CD14-positive monocyte (primary cell): ENCODE data around the gene RAD54L. TPM values are rescaled to one million over a fixed set of nuclear protein-coding genes. Genes with fewer than 3 reads are reported as not detected.

ENCODE experiments used
- DNase-seq, 3 donors: peaks; one replicate each; pipeline ENCODE4 v3.0.0-alpha.2; 2011 to 2022
- H2AFZ ChIP-seq: 2 replicates; pipeline ENCODE4 v1.6.0; 2012; ENCODE audit warnings: mild to moderate bottlenecking, low read depth, low read length, inconsistent platforms; ENCODE audit not compliant: insufficient read depth, poor library complexity, severe bottlenecking
- H3K27ac ChIP-seq, 2 donors: 1 replicate in 1 of 2; 2 replicates in 1 of 2; pipeline ENCODE4 v1.5.1; 2012 to 2013; ENCODE audit warnings: low read length in 2 of 2, control low read depth in 1 of 2, inconsistent platforms in 1 of 2, low read depth in 1 of 2, mild to moderate bottlenecking in 1 of 2
- H3K27me3 ChIP-seq, 2 donors: one replicate each; pipeline versions ENCODE4 v1.6.0 to v1.6.1; 2011 to 2013; ENCODE audit warnings: low read length in 2 of 2; ENCODE audit not compliant: control insufficient read depth in 2 of 2, insufficient read depth in 2 of 2
- H3K36me3 ChIP-seq, 2 donors: replicated peaks in 1 of 2; 1 replicate in 1 of 2; 2 replicates in 1 of 2; pipeline versions ENCODE4 v1.5.1 to v1.6.1; 2012 to 2013; ENCODE audit warnings: low read length in 2 of 2, control low read depth in 1 of 2, inconsistent platforms in 1 of 2, mild to moderate bottlenecking in 1 of 2; ENCODE audit not compliant: insufficient read depth in 2 of 2, control insufficient read depth in 1 of 2
- H3K4me1 ChIP-seq, 2 donors: 1 replicate in 1 of 2; 2 replicates in 1 of 2; pipeline versions ENCODE4 v1.5.1 to v1.6.1; 2012 to 2013; ENCODE audit warnings: low read length in 2 of 2, control low read depth in 1 of 2, inconsistent platforms in 1 of 2, mild to moderate bottlenecking in 1 of 2, moderate library complexity in 1 of 2; ENCODE audit not compliant: insufficient read depth in 2 of 2, control insufficient read depth in 1 of 2
- H3K4me2 ChIP-seq: replicated peaks from 2 replicates; pipeline ENCODE3; 2012; ENCODE audit warnings: low read length, moderate library complexity, mild to moderate bottlenecking; ENCODE audit not compliant: poor library complexity, severe bottlenecking; ENCODE audit errors: extremely low read depth
- H3K4me3 ChIP-seq, 3 experiments: fragments of 200-600 bp in 1 of 3; sonication (generic) in 1 of 3; replicated peaks in 1 of 3; 1 replicate in 2 of 3; 2 replicates in 1 of 3; pipeline ENCODE4 v1.5.1; 2011 to 2013; ENCODE audit warnings: low read length in 3 of 3, mild to moderate bottlenecking in 3 of 3, control low read depth in 2 of 3, low read depth in 2 of 3, inconsistent platforms in 1 of 3, moderate library complexity in 1 of 3
- H3K79me2 ChIP-seq: 2 replicates; pipeline ENCODE4 v1.6.0; 2012; ENCODE audit warnings: mild to moderate bottlenecking, control low read depth, inconsistent platforms, low read length, moderate library complexity; ENCODE audit not compliant: insufficient read depth
- H3K9ac ChIP-seq: 2 replicates; pipeline ENCODE4 v1.6.0; 2017; ENCODE audit warnings: low read length, mild to moderate bottlenecking; ENCODE audit not compliant: insufficient read depth, poor library complexity, severe bottlenecking
- H3K9me3 ChIP-seq, 2 donors: replicated peaks in 1 of 2; 1 replicate in 1 of 2; 2 replicates in 1 of 2; pipeline versions ENCODE4 v1.5.1 to v1.6.1; 2012 to 2013; ENCODE audit warnings: low read length in 2 of 2, control low read depth in 1 of 2; ENCODE audit not compliant: control insufficient read depth in 1 of 2, insufficient read depth in 1 of 2
- H4K20me1 ChIP-seq: 2 replicates; pipeline ENCODE4 v1.6.0; 2012; ENCODE audit warnings: mild to moderate bottlenecking, low read length, control low read depth, moderate library complexity; ENCODE audit not compliant: insufficient read depth
- H3K27ac Mint-ChIP-seq, 7 donors: one replicate each; pipeline ENCODE4 v1.8.0; 2020; ENCODE audit warnings: mild to moderate bottlenecking in 7 of 7, mixed read lengths in 7 of 7, moderate library complexity in 6 of 7, inconsistent platforms in 2 of 7
- H3K27me3 Mint-ChIP-seq, 3 donors: one replicate each; pipeline ENCODE4 v1.8.0; 2021 to 2022; ENCODE audit warnings: low read depth in 3 of 3, mild to moderate bottlenecking in 3 of 3, mixed read lengths in 3 of 3, moderate library complexity in 3 of 3, inconsistent platforms in 1 of 3
- H3K36me3 Mint-ChIP-seq, 2 donors: one replicate each; pipeline ENCODE4 v1.8.0; 2020; ENCODE audit warnings: mixed read lengths in 2 of 2, inconsistent platforms in 1 of 2, mild to moderate bottlenecking in 1 of 2
- H3K4me1 Mint-ChIP-seq: one replicate; pipeline ENCODE4 v1.8.0; 2020; ENCODE audit warnings: mild to moderate bottlenecking, mixed read lengths
- H3K4me3 Mint-ChIP-seq, 2 donors: one replicate each; pipeline ENCODE4 v1.8.0; 2020; ENCODE audit warnings: mild to moderate bottlenecking in 2 of 2, mixed read lengths in 2 of 2, moderate library complexity in 1 of 2
- H3K9me3 Mint-ChIP-seq, 7 donors: one replicate each; pipeline ENCODE4 v1.8.0; 2020 to 2022; ENCODE audit warnings: mixed read lengths in 7 of 7, mild to moderate bottlenecking in 6 of 7, moderate library complexity in 6 of 7, inconsistent platforms in 2 of 7
- CTCF ChIP-seq: fragments of 200-600 bp; IDR thresholded peaks from one replicate; pipeline ENCODE4 v1.8.0; 2022; ENCODE audit warnings: antibody characterized with exemption, mild to moderate bottlenecking
- WGBS: methylation state at CpG from one replicate; pipeline ENCODE4 v1.1.5; 2013; ENCODE audit warnings: missing lambda C conversion rate; ENCODE audit not compliant: insufficient coverage; 5-methylcytosine and 5-hydroxymethylcytosine counted together
- intact Hi-C, 2 donors: fragments of 100-400 bp; cut with micrococcal nuclease; formaldehyde crosslinking; loops; one replicate each; pipeline versions ENCODE4 v1.15.0 to v1.15.1; 2023
- polyA plus RNA-seq, 3 donors: library from polyadenylated mRNA; depleted of rRNA in 1 of 3; unstranded in 2 of 3; stranded (reverse) in 1 of 3; fragments of 300-500 nt in 2 of 3; fragments of >200 nt in 1 of 3; fragmentation: Illumina TruSeq in 2 of 3; gene quantifications; 1 replicate in 2 of 3; 2 replicates in 1 of 3; pipeline ENCODE4 v1.2.3, GENCODE V29; 2012 to 2021

Gene RAD54L
- polyA plus RNA-seq, 3 donors = 0.13 TPM; not detected in 2

GRCh38 chr1:46262508-46262907 is 14.9 kb downstream of the RAD54L start:
- 100% methylated on average over 1 of the region's 1 CpG for WGBS
- peak overlapping the region in 1 of 2 donors; percentile 79 for H3K27ac ChIP-seq
- no peaks in the 10 kb centered on the region for H4K20me1 ChIP-seq
- Mint-ChIP-seq H3K9me3 (peaks cover 2 to 11% (median 6%) of the 10 kb centered on the region in 7 donors), H3K4me1 (peaks cover 35% of the 10 kb centered on the region), H3K27me3 (no peaks in the 10 kb centered on the region), H3K36me3 (peaks cover 44 to 69% of the 10 kb centered on the region in 2 donors), H3K4me3 (no peak overlapping the region), H3K27ac (peak overlapping the region in 2 of 7 donors; percentile 3 to 26)
- no peak for TF ChIP-seq CTCF
- no peaks in the 10 kb centered on the region for H3K9me3 ChIP-seq
- no peak overlapping the region for H3K4me2 ChIP-seq
- H3K36me3 ChIP-seq = peaks cover 21 to 53% of the 10 kb centered on the region in 2 donors
- H3K4me3 ChIP-seq = no peak overlapping the region
- no peaks in the 10 kb centered on the region for H3K79me2 ChIP-seq
- H3K9ac ChIP-seq = no peak overlapping the region
- no peaks in the 10 kb centered on the region for H3K27me3 ChIP-seq
- no peak for DNase-seq
- peaks cover 24 to 25% of the 10 kb centered on the region in 2 donors for H3K4me1 ChIP-seq
- no peak overlapping the region for H2AFZ ChIP-seq
- intact Hi-C loops = no loop called here

- peaks cover 21 to 57% of the 10 kb centered on the region in 2 donors for H3K36me3 ChIP-seq
- no peaks in the 10 kb centered on the region for H3K79me2 ChIP-seq
- H2AFZ ChIP-seq = no peak overlapping the region
- peaks cover 24 to 25% of the 10 kb centered on the region in 2 donors for H3K4me1 ChIP-seq
- H3K4me3 ChIP-seq = no peak overlapping the region
- no peak overlapping the region for H3K4me2 ChIP-seq
- Mint-ChIP-seq H3K27me3 (no peaks in the 10 kb centered on the region), H3K9me3 (peaks cover 2 to 11% (median 6%) of the 10 kb centered on the region in 7 donors), H3K4me3 (no peak overlapping the region), H3K4me1 (peaks cover 35% of the 10 kb centered on the region), H3K27ac (peak overlapping the region in 3 of 7 donors; percentile 3 to 25 (median 18)), H3K36me3 (peaks cover 42 to 73% of the 10 kb centered on the region in 2 donors)
- intact Hi-C loops = no loop called here
- TF ChIP-seq CTCF = no peak
- no peaks in the 10 kb centered on the region for H3K27me3 ChIP-seq
- no peaks in the 10 kb centered on the region for H3K9me3 ChIP-seq
- no CpG with 5 or more reads among the region's 2 CpGs for WGBS
- peak overlapping the region in 1 of 2 donors; percentile 79 for H3K27ac ChIP-seq
- no peak overlapping the region for H3K9ac ChIP-seq
- H4K20me1 ChIP-seq = no peaks in the 10 kb centered on the region
- no peak for DNase-seq
Measured at GRCh38 chr1:46263146-46263545, 15.6 kb downstream of the RAD54L start.
